CD4-positive, alpha-beta T cell (primary cell): ENCODE results near the gene KLHL30. TPM values are rescaled to one million over a fixed set of nuclear protein-coding genes. Genes with fewer than 3 reads are reported as not detected.

Experiments used
- ATAC-seq: fragments of 200-7000 bp; cut with Tn5 transposase; one replicate; pipeline ENCODE4 v1.10.0; 2022; ENCODE audit warnings: mild to moderate bottlenecking; ENCODE audit not compliant: poor library complexity
- CTCF ChIA-PET: fragments of 350-600 bp; sonication (Branson Sonifier 250); formaldehyde crosslinking; loops from one replicate; lab custom pipeline; 2021; ENCODE audit warnings: antibody characterized with exemption, inconsistent platforms; lab: Charles Lee
- POLR2A ChIA-PET: fragments of 350-600 bp; sonication (Branson Sonifier 250); formaldehyde crosslinking; loops from one replicate; lab custom pipeline; 2021; ENCODE audit warnings: antibody characterized with exemption, inconsistent platforms; lab: Charles Lee
- DNase-seq, 14 experiments: peaks; one replicate each; pipeline ENCODE4 v3.0.0-alpha.2; 2013 to 2020; ENCODE audit warnings: mixed read lengths in 2 of 14
- H3K27ac ChIP-seq, 2 donors: one replicate each; pipeline versions ENCODE4 v1.5.1 to v1.7.0; 2013; ENCODE audit warnings: low read length in 2 of 2, low read depth in 1 of 2, mild to moderate bottlenecking in 1 of 2
- H3K27me3 ChIP-seq, 2 experiments: 1 replicate in 1 of 2; 2 replicates in 1 of 2; pipeline versions ENCODE4 v1.6.1 to v1.7.0; 2013; ENCODE audit warnings: low read length in 2 of 2, control low read depth in 1 of 2, mild to moderate bottlenecking in 1 of 2, moderate library complexity in 1 of 2; ENCODE audit not compliant: insufficient read depth in 2 of 2, control insufficient read depth in 1 of 2
- H3K36me3 ChIP-seq: one replicate; pipeline ENCODE4 v1.6.1; 2013; ENCODE audit warnings: low read length, control low read depth; ENCODE audit not compliant: insufficient read depth
- H3K4me1 ChIP-seq: one replicate; pipeline ENCODE4 v1.6.1; 2013; ENCODE audit warnings: low read length, control low read depth; ENCODE audit not compliant: insufficient read depth
- H3K4me3 ChIP-seq: one replicate; pipeline ENCODE4 v1.5.1; 2013; ENCODE audit warnings: mild to moderate bottlenecking, low read length, moderate library complexity
- H3K9me3 ChIP-seq, 2 experiments: 1 replicate in 1 of 2; 2 replicates in 1 of 2; pipeline versions ENCODE4 v1.6.1 to v1.7.0; 2013; ENCODE audit warnings: low read length in 2 of 2, mild to moderate bottlenecking in 2 of 2, control low read depth in 1 of 2, moderate library complexity in 1 of 2; ENCODE audit not compliant: control insufficient read depth in 1 of 2, insufficient read depth in 1 of 2
- H3K27ac Mint-ChIP-seq: one replicate; pipeline ENCODE4 v1.8.0; 2020; ENCODE audit warnings: mixed read lengths
- H3K27me3 Mint-ChIP-seq: one replicate; pipeline ENCODE4 v1.8.0; 2021; ENCODE audit warnings: mixed read lengths
- H3K36me3 Mint-ChIP-seq: one replicate; pipeline ENCODE4 v1.8.0; 2021; ENCODE audit warnings: low read depth, mixed read lengths
- H3K4me1 Mint-ChIP-seq: one replicate; pipeline ENCODE4 v1.8.0; 2021; ENCODE audit warnings: low read depth, mixed read lengths
- H3K4me3 Mint-ChIP-seq: one replicate; pipeline ENCODE4 v1.8.0; 2020; ENCODE audit warnings: mild to moderate bottlenecking, mixed read lengths
- H3K9me3 Mint-ChIP-seq: one replicate; pipeline ENCODE4 v1.8.0; 2020; ENCODE audit warnings: mixed read lengths
- CTCF ChIP-seq: fragments of 200-600 bp; IDR thresholded peaks from one replicate; pipeline ENCODE4 v1.8.0; 2022; ENCODE audit warnings: antibody characterized with exemption, mild to moderate bottlenecking
- intact Hi-C, 2 experiments: fragments of 100-400 bp; cut with DNase I in 1 of 2; cut with micrococcal nuclease in 1 of 2; formaldehyde crosslinking; loops; one replicate each; pipeline versions ENCODE4 v1.15.1 to v1.9.0; 2023 to 2025; cut with DNase I, micrococcal nuclease
- total RNA-seq, 174 experiments: library from RNA in 2 of 174; stranded (reverse) in 2 of 174; gene quantifications; one replicate each; pipeline ENCODE4 v1.2.3 and lab custom pipeline; 2021 to 2026

KLHL30 gene
- total RNA-seq, 2 experiments from 2014 or later: not detected

DNA sequence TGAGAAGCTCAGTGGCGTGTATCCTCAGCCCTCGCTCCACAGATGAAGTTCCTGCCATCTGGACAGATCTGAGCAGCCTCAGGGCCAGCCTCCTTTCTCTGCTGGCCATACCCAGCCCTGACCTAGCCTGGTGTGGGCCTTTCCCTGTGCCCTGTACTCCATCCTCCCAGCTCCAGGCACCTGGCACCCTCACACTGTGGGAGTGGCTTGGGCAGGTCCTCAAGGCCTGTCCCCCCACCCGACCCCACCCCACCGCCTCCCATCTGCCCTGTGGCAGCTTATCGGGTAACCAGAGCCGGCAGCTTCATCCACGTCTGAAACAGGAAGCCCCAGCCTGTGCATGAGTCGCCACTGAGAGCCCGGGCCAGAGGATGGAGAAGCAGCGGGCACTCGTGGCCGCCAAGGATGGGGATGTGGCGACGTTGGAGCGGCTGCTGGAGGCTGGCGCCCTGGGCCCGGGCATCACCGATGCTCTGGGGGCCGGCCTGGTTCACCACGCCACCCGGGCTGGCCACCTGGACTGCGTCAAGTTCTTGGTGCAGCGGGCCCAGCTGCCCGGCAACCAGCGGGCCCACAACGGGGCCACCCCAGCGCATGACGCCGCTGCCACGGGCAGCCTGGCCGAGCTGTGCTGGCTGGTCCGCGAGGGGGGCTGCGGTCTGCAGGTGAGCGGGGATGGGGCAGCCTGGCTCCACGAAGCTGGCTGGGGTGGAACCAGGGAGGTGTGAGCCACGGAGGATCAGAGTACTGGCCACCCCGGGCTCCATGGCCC is 38.2 kb upstream of the KLHL30 start, which contains the start of gene ESPNL:
ESPNL (plus strand) TSS at position 292 of the 772 bp plus-strand sequence; CDS start at position 372, 80 bp downstream.
- ATAC-seq (no peak), DNase-seq (peak in 2 of 14 experiments; percentile 18 to 32)
- ChIA-PET CTCF (no interaction called here), POLR2A (no interaction called here)
- Mint-ChIP-seq H3K36me3 (no peaks in the 10 kb centered on the region), H3K27me3 (no peaks in the 10 kb centered on the region), H3K27ac (no peak within 1 kb of the TSS), H3K4me3 (no peak within 1 kb of the TSS), H3K9me3 (no peaks in the 10 kb centered on the region), H3K4me1 (no peaks in the 10 kb centered on the region)
- TF ChIP-seq CTCF: no peak
- H3K4me3 ChIP-seq: no peak within 1 kb of the TSS
- intact Hi-C loops: no loop called here
- H3K4me1 ChIP-seq: no peaks in the 10 kb centered on the region
- no peak within 1 kb of the TSS for H3K27ac ChIP-seq
- H3K27me3 ChIP-seq: no peaks in the 10 kb centered on the region
- peaks cover 0 to 4% of the 10 kb centered on the region in 2 experiments for H3K9me3 ChIP-seq
- peaks cover 2% of the 10 kb centered on the region for H3K36me3 ChIP-seq

DNA sequence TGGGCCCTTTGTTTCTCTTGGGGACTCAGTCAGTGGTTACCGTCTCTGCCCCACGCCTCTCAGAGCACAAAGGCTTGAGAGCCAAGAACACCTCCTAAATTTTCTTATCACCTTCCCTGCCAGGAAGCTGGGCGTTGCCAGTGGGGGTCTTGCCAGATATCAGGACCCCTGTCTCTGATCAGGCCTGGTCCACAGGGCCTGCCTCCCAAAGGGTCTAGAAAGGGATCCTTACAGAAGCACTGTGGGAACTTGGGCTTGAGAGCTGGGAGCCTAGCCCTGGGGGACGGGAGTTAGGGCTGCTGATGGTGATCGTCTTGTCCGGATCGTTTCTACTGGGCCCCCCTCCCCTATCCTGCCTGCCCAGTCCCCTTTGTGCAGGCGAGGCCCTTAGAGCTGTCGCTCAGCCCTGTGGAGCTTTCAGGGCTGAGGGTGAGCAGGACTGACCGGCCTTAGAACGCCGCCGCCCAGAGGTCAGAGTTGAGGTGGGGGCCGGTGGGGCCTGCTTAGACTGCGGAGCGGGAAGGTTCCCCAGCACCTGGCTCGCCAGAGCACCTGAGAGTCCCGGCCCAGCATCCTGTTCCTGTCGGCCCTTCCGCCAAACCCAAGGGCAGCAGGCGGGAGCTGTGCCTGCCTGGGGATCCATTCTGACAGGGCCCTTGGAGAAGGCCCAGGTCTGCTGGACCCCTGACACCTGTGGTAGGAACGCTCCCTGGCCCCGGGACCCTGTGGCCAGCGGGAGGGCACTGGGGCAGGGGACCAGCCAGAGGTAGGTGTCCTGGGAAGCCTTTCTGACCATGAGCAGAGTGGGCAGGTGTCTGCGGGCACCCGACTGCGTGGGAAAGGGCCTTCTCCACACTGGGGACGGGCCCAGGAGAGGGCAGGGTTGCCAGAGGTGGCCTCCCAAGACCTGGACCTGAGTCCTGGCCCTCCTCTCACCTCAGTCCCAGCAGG is 37.4 kb upstream of the KLHL30 start:
- Mint-ChIP-seq H3K27ac (no peak overlapping the region), H3K36me3 (no peaks in the 10 kb centered on the region)
- POLR2A ChIA-PET: no interaction called here

More for the DNA sequence above, 37.4 kb upstream of the KLHL30 start:
- DNase-seq (peak in 1 of 14 experiments; percentile 29), ATAC-seq (no peak)
- intact Hi-C loops: no loop called here
- H3K36me3 ChIP-seq: peaks cover 2% of the 10 kb centered on the region
- CTCF ChIA-PET: no interaction called here
- no peak overlapping the region for H3K27ac ChIP-seq
- no peaks in the 10 kb centered on the region for H3K4me1 ChIP-seq
- Mint-ChIP-seq H3K4me1 (no peaks in the 10 kb centered on the region), H3K4me3 (no peak overlapping the region), H3K27me3 (no peaks in the 10 kb centered on the region), H3K9me3 (no peaks in the 10 kb centered on the region)
- no peak for TF ChIP-seq CTCF
- no peak overlapping the region for H3K4me3 ChIP-seq
- H3K27me3 ChIP-seq: no peaks in the 10 kb centered on the region
- peaks cover 0 to 4% of the 10 kb centered on the region in 2 experiments for H3K9me3 ChIP-seq
